Neural crest cell (in vitro differentiated cells): ENCODE measurements around the gene SLC25A23. TPM values are rescaled to one million over a fixed set of nuclear protein-coding genes. Genes with fewer than 3 reads are reported as not detected.
"Not testable (repeated sequence)": the region's sequence is repeated elsewhere in the genome, so short reads cannot be mapped to it uniquely, and the experiment has no call there.

Source experiments
- DNase-seq: peaks from one replicate; pipeline ENCODE4 v3.0.0; 2021; ENCODE audit warnings: low read depth, mixed read lengths, low spot score
- H3K27ac Mint-ChIP-seq: one replicate; pipeline ENCODE4 v1.8.0; 2021; ENCODE audit warnings: mild to moderate bottlenecking, mixed read lengths; ENCODE audit not compliant: unreplicated experiment
- H3K27me3 Mint-ChIP-seq: 2 replicates; pipeline ENCODE4 v1.8.0; 2021; ENCODE audit warnings: low read depth, mild to moderate bottlenecking, mixed read lengths
- H3K36me3 Mint-ChIP-seq: 2 replicates; pipeline ENCODE4 v1.8.0; 2021; ENCODE audit warnings: low read depth, mild to moderate bottlenecking, mixed read lengths
- H3K4me1 Mint-ChIP-seq: 2 replicates; pipeline ENCODE4 v1.8.0; 2021; ENCODE audit warnings: mixed read lengths
- H3K4me3 Mint-ChIP-seq: one replicate; pipeline ENCODE4 v1.8.0; 2021; ENCODE audit warnings: mild to moderate bottlenecking, mixed read lengths
- H3K9me3 Mint-ChIP-seq: 2 replicates; pipeline ENCODE4 v1.8.0; 2021; ENCODE audit warnings: mixed read lengths
- CTCF ChIP-seq: fragments of 200-600 bp; sonication (generic); conservative IDR thresholded peaks from 2 replicates; pipeline ENCODE4 v1.5.0; 2021; ENCODE audit warnings: antibody characterized with exemption, mild to moderate bottlenecking
- total RNA-seq: library from RNA; stranded (reverse); gene quantifications from 2 replicates; pipeline ENCODE4 v1.2.1, GENCODE V29; 2021

Gene SLC25A23
- total RNA-seq, 1 donor from 2014 or later: 72.2 TPM

DNA sequence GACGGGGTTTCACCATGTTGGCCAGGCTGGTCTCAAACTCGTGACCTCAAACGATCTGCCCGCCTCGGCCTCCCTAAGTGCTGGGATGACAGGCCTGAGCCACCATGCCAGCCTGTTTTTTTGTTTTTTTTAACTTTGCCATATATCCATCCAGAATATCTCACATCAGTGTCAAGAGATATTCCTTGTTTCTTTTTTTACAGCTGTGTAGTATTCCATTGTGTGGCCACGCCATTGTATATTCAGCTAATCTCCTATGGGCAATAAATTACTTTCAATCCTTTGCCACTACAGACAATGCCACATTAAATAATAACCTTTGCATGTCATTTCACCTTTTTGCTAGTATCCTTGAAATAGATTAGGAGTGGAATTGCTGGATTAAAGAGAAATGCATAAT lies 50.2 kb downstream of the SLC25A23 start:
- Mint-ChIP-seq H3K27ac (no peak overlapping the region), H3K9me3 (no peaks in the 10 kb centered on the region)
- TF ChIP-seq CTCF: no peak

GRCh38 chr19:6406401-6406800 lies 53.2 kb downstream of the SLC25A23 start:
- Mint-ChIP-seq H3K4me1 (peaks cover 21% of the 10 kb centered on the region), H3K27ac (no peak overlapping the region), H3K27me3 (no peaks in the 10 kb centered on the region), H3K9me3 (no peaks in the 10 kb centered on the region), H3K36me3 (no peaks in the 10 kb centered on the region), H3K4me3 (no peak overlapping the region)
- no peak for TF ChIP-seq CTCF
- no peak for DNase-seq

More for the DNA sequence above, 50.2 kb downstream of the SLC25A23 start:
- H3K36me3 Mint-ChIP-seq: no peaks in the 10 kb centered on the region
- no peaks in the 10 kb centered on the region for H3K27me3 Mint-ChIP-seq
- no peak overlapping the region for H3K4me3 Mint-ChIP-seq
- DNase-seq: no peak
- H3K4me1 Mint-ChIP-seq: no peaks in the 10 kb centered on the region

- no peaks in the 10 kb centered on the region for H3K9me3 Mint-ChIP-seq
- peak overlapping the region; percentile 81 for H3K4me3 Mint-ChIP-seq
- H3K27ac Mint-ChIP-seq: peak overlapping the region; percentile 96
- no peak for TF ChIP-seq CTCF
- no peaks in the 10 kb centered on the region for H3K36me3 Mint-ChIP-seq
- peak; percentile 53 for DNase-seq
- no peaks in the 10 kb centered on the region for H3K27me3 Mint-ChIP-seq
- peaks cover 21% of the 10 kb centered on the region for H3K4me1 Mint-ChIP-seq
Observed at GRCh38 chr19:6402837-6403608, 56.6 kb downstream of the SLC25A23 start.

DNA sequence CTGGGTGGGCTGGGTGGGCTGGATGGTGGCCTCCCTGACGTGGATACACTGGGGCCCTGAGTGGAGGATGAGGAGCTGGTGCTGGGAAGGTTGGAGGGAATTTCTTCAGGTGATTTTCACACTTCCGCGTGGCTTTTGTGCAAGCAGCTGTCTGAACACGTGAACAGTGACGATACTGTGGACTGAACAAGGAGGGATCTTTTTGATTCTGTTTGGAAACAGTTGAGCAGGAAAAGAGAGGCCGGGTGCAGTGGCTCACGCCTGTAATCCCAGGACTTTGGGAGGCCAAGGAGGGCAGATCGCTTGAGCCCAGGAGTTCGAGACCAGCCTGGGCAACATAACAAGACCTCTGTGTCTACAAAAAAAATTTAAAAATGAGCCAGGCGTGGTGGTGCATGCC lies 57.5 kb downstream of the SLC25A23 start:
- Mint-ChIP-seq H3K27me3 (no peaks in the 10 kb centered on the region), H3K4me3 (peak overlapping the region; percentile 72), H3K4me1 (peaks cover 21% of the 10 kb centered on the region), H3K27ac (peak overlapping the region; percentile 95), H3K9me3 (no peaks in the 10 kb centered on the region), H3K36me3 (no peaks in the 10 kb centered on the region)
- no peak for DNase-seq
- no peak for TF ChIP-seq CTCF

DNA sequence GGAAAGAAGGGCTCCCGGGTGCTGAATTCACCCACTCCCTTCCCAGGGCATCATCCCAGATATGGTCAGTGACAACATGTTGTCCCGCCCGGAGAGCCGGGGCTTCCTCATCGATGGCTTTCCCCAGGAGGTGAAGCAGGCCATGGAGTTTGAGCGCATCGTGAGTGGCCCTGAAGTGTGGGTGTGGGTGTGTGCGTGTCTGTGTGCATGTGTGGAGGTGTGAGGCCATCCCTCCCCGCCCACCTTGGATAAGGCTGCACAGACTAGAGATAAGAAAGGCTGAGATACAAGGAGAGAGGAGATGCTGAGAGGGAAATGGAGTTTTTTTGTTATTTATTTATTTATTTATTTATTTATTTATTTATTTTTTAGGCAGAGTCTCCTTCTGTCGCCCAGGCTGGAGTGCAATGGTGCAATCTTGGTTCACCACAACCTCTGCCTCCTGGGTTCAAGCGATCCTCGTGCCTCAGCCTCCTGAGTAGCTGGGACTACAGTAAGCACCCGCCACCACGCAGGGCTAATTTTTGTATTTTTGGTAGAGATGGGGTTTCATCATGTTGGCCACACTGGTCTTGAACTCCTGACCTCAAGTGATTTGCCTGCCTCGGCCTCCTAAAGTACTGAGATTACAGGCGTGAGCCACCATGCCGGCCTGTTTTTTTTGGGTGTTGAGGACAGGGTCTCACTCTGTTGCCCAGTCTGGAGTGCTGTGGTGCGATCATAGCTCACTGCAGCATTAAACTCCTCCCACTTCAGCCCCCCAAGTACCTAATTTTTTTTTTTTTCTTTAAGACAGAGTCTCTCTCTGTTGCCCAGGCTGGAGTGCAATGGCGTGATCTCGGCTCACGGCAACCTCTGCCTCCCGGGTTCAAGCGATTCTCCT lies 59.3 kb downstream of the SLC25A23 start:
- H3K27me3 Mint-ChIP-seq, H3K27ac Mint-ChIP-seq, H3K4me3 Mint-ChIP-seq, H3K36me3 Mint-ChIP-seq, H3K9me3 Mint-ChIP-seq, DNase-seq: not testable (repeated sequence)
- H3K4me1 Mint-ChIP-seq: peaks cover 21% of the 10 kb centered on the region

DNA sequence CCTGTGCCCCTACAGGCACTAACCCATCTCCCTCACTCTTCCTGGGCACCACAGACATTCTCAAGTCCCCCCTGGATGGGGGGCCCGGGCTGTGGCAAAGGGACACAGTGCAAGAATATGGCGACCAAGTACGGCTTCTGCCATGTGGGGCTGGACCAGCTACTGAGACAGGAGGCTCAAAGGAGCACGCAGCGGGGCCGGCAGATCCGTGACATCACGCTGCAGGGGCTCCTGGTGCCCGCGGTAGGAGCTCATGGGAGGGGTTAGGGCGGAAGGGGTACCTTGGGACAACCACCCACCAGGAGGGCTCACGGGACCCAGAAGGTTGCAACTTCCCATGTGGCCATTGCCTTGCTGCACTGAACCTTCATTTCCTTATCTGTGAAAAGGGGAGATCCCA lies 63.3 kb downstream of the SLC25A23 start:
- no peak for DNase-seq
- Mint-ChIP-seq H3K9me3 (no peaks in the 10 kb centered on the region), H3K4me3 (no peak overlapping the region), H3K36me3 (peaks cover 2% of the 10 kb centered on the region), H3K4me1 (peaks cover 26% of the 10 kb centered on the region), H3K27ac (no peak overlapping the region), H3K27me3 (no peaks in the 10 kb centered on the region)
- TF ChIP-seq CTCF: no peak
